HepG2 (cell line): ENCODE measurements around the gene BAZ2A. TPM values are rescaled to one million over a fixed set of nuclear protein-coding genes. Genes with fewer than 3 reads are reported as not detected.

Experiments
- AGO2 ChIP-seq: fragments of 200-400 bp; formaldehyde crosslinking; optimal IDR thresholded peaks from 2 replicates; pipeline ENCODE3; 2017; ENCODE audit warnings: mild to moderate bottlenecking, low read depth, low read length, moderate library complexity
- BRD4 ChIP-seq: sonication (generic); formaldehyde crosslinking; IDR thresholded peaks from 2 replicates; pipeline ENCODE4 v1.4.0; 2020; ENCODE audit warnings: missing genetic modification reagents
- CEBPG ChIP-seq: IDR thresholded peaks from 2 replicates; pipeline ENCODE4 v1.6.1; 2016
- ETS1 ChIP-seq: sonication (generic); formaldehyde crosslinking; IDR thresholded peaks from 2 replicates; pipeline ENCODE4 v1.4.0; 2020; ENCODE audit warnings: missing genetic modification reagents
- FOXJ3 ChIP-seq: sonication (generic); formaldehyde crosslinking; IDR thresholded peaks from 2 replicates; pipeline ENCODE4 v1.4.0; 2020; ENCODE audit warnings: missing genetic modification reagents, mild to moderate bottlenecking, borderline replicate concordance
- GATAD2A ChIP-seq: IDR thresholded peaks from 2 replicates; pipeline ENCODE4 v1.6.1; 2016
- HDAC1 ChIP-seq: sonication (generic); formaldehyde crosslinking; IDR thresholded peaks from 2 replicates; pipeline ENCODE4 v1.5.1; 2020; ENCODE audit warnings: mild to moderate bottlenecking, missing genetic modification reagents
- HNF1B ChIP-seq: sonication (generic); formaldehyde crosslinking; IDR thresholded peaks from 2 replicates; pipeline ENCODE4 v1.5.1; 2020; ENCODE audit warnings: mild to moderate bottlenecking, moderate library complexity, missing genetic modification reagents
- HOXA5 ChIP-seq: sonication (generic); formaldehyde crosslinking; IDR thresholded peaks from 2 replicates; pipeline ENCODE4 v1.4.0; 2020; ENCODE audit warnings: missing genetic modification reagents
- HOXD1 ChIP-seq: sonication (generic); formaldehyde crosslinking; IDR thresholded peaks from 2 replicates; pipeline ENCODE4 v1.5.0; 2020; ENCODE audit warnings: missing genetic modification reagents
- IKZF5 ChIP-seq: IDR thresholded peaks from 2 replicates; pipeline ENCODE4 v1.6.1; 2018; ENCODE audit warnings: missing genetic modification reagents, mild to moderate bottlenecking, missing compliant biosample characterization
- NFIB ChIP-seq: sonication (generic); formaldehyde crosslinking; IDR thresholded peaks from 2 replicates; pipeline ENCODE4 v1.9.0; 2021; ENCODE audit warnings: missing genetic modification reagents, mild to moderate bottlenecking, borderline replicate concordance
- NFYB ChIP-seq: sonication (generic); formaldehyde crosslinking; IDR thresholded peaks from 2 replicates; pipeline ENCODE4 v1.4.0; 2020; ENCODE audit warnings: missing genetic modification reagents
- SMAD3 ChIP-seq: sonication (generic); formaldehyde crosslinking; IDR thresholded peaks from 2 replicates; pipeline ENCODE4 v1.4.0; 2020; ENCODE audit warnings: missing genetic modification reagents
- SRSF1 ChIP-seq: fragments of 200-400 bp; formaldehyde crosslinking; optimal IDR thresholded peaks from 2 replicates; pipeline ENCODE3; 2017; ENCODE audit warnings: mild to moderate bottlenecking, low read depth, low read length, moderate library complexity
- YEATS2 ChIP-seq: sonication (generic); formaldehyde crosslinking; IDR thresholded peaks from 2 replicates; pipeline ENCODE4 v1.4.0; 2020; ENCODE audit warnings: missing genetic modification reagents, borderline replicate concordance
- ZBTB7B ChIP-seq: sonication (generic); formaldehyde crosslinking; IDR thresholded peaks from 2 replicates; pipeline ENCODE4 v1.4.0; 2020; ENCODE audit warnings: missing genetic modification reagents
- ZNF10 ChIP-seq: sonication (generic); formaldehyde crosslinking; IDR thresholded peaks from 2 replicates; pipeline ENCODE4 v1.4.0; 2020; ENCODE audit warnings: mild to moderate bottlenecking, low read depth, missing genetic modification reagents, borderline replicate concordance
- ZNF121 ChIP-seq: sonication (generic); formaldehyde crosslinking; IDR thresholded peaks from 2 replicates; pipeline ENCODE4 v1.5.0; 2020; ENCODE audit warnings: mild to moderate bottlenecking, missing genetic modification reagents
- ZNF350 ChIP-seq: sonication (generic); formaldehyde crosslinking; IDR thresholded peaks from 2 replicates; pipeline ENCODE4 v1.4.0; 2020; ENCODE audit warnings: mild to moderate bottlenecking, low read depth, missing genetic modification reagents, borderline replicate concordance
- ZNF788 ChIP-seq: sonication (generic); formaldehyde crosslinking; IDR thresholded peaks from 2 replicates; pipeline ENCODE4 v1.5.0; 2020; ENCODE audit warnings: mild to moderate bottlenecking, missing genetic modification reagents, borderline replicate concordance
- polyA plus RNA-seq, 8 experiments: library from polyadenylated mRNA; depleted of rRNA in 3 of 8; stranded (reverse) in 7 of 8; unstranded in 1 of 8; fragments of >200 nt; fragmentation: Illumina TruSeq in 4 of 8; extraction: Trizol in 4 of 8; gene quantifications; 2 replicates each; pipeline versions ENCODE4 v1.2.1 to v1.2.3, GENCODE V29; 2011 to 2016; ENCODE audit warnings: low read depth in 4 of 8, missing spikeins in 1 of 8, mixed read lengths in 1 of 8; ENCODE audit not compliant: insufficient read depth in 1 of 8
- total RNA-seq, 5 experiments: library from RNA; depleted of rRNA; stranded (reverse); fragments of >200 nt; fragmentation: Illumina TruSeq; extraction: Trizol; gene quantifications; 2 replicates each; pipeline ENCODE4 v1.2.3, GENCODE V29; 2016; ENCODE audit warnings: low read depth in 1 of 5
- TF ChIP-seq, protein P1 (sequence below): sonication (generic); formaldehyde crosslinking; IDR thresholded peaks from 2 replicates; pipeline ENCODE4 v1.4.0; 2020; ENCODE audit warnings: missing genetic modification reagents
- TF ChIP-seq, protein P2 (sequence below): sonication (generic); formaldehyde crosslinking; IDR thresholded peaks from 2 replicates; pipeline ENCODE4 v1.5.0; 2020; ENCODE audit warnings: mild to moderate bottlenecking, missing genetic modification reagents, moderate library complexity

Gene BAZ2A
- total and polyA plus RNA-seq, 2 of the 13 experiments (the other 11 are each of a cell fraction or from before 2014, with no cell fraction given) = 21.8 to 73.5 TPM

- no peak for TF ChIP-seq BRD4
- TF ChIP-seq AGO2 = peak; percentile 27
- TF ChIP-seq NFYB (CRISPR knock-in tag) = peak; percentile 52; the same call in 1 of the 2 replicates
- TF ChIP-seq HNF1B (CRISPR knock-in tag) = peak; percentile 90
- peak; percentile 63 for TF ChIP-seq FOXJ3 (CRISPR knock-in tag)
- TF ChIP-seq ETS1 (CRISPR knock-in tag) = no peak
- 0 out of 2 replicates have a peak, but pooled peaks have one; percentile 40 for TF ChIP-seq HOXA5
- TF ChIP-seq HDAC1 = peak; percentile 43; the same call in 1 of the 2 replicates
- TF ChIP-seq SRSF1 = peak; percentile 79
- TF ChIP-seq NFIB = peak; percentile 94; the same call in 1 of the 2 replicates
- TF ChIP-seq ZNF788 (CRISPR knock-in tag) = peak; percentile 85; the same call in 1 of the 2 replicates
- peak; percentile 82 for TF ChIP-seq GATAD2A
- no peak for TF ChIP-seq ZNF10 (CRISPR knock-in tag)
- 0 out of 2 replicates have a peak, but pooled peaks have one; percentile 51 for TF ChIP-seq HOXD1
- TF ChIP-seq ZNF121 = no peak
- peak; percentile 88 for TF ChIP-seq ZBTB7B (CRISPR knock-in tag)
- peak; percentile 28; the same call in 1 of the 2 replicates for TF ChIP-seq SMAD3 (CRISPR knock-in tag)
- TF ChIP-seq YEATS2 (CRISPR knock-in tag) = peak; percentile 77; the same call in 1 of the 2 replicates
- TF ChIP-seq IKZF5 (CRISPR knock-in tag) = peak; percentile 68; the same call in 1 of the 2 replicates
- TF ChIP-seq, protein P1, sequence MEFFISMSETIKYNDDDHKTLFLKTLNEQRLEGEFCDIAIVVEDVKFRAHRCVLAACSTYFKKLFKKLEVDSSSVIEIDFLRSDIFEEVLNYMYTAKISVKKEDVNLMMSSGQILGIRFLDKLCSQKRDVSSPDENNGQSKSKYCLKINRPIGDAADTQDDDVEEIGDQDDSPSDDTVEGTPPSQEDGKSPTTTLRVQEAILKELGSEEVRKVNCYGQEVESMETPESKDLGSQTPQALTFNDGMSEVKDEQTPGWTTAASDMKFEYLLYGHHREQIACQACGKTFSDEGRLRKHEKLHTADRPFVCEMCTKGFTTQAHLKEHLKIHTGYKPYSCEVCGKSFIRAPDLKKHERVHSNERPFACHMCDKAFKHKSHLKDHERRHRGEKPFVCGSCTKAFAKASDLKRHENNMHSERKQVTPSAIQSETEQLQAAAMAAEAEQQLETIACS (CRISPR knock-in tag) = no peak
- TF ChIP-seq, protein P2, sequence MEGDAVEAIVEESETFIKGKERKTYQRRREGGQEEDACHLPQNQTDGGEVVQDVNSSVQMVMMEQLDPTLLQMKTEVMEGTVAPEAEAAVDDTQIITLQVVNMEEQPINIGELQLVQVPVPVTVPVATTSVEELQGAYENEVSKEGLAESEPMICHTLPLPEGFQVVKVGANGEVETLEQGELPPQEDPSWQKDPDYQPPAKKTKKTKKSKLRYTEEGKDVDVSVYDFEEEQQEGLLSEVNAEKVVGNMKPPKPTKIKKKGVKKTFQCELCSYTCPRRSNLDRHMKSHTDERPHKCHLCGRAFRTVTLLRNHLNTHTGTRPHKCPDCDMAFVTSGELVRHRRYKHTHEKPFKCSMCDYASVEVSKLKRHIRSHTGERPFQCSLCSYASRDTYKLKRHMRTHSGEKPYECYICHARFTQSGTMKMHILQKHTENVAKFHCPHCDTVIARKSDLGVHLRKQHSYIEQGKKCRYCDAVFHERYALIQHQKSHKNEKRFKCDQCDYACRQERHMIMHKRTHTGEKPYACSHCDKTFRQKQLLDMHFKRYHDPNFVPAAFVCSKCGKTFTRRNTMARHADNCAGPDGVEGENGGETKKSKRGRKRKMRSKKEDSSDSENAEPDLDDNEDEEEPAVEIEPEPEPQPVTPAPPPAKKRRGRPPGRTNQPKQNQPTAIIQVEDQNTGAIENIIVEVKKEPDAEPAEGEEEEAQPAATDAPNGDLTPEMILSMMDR (CRISPR knock-in tag) = peak; percentile 79
- TF ChIP-seq ZNF350 = peak; percentile 87; the same call in 1 of the 2 replicates
- peak; percentile 16; the same call in 1 of the 2 replicates for TF ChIP-seq CEBPG
These were observed 6.8 kb upstream of the BAZ2A start (continued) for GRCh38 chr12:56636675-56637540.
